HepG2 (cell line): ENCODE data around the gene HMGN4. TPM values are rescaled to one million over a fixed set of nuclear protein-coding genes. Genes with fewer than 3 reads are reported as not detected.

Experiments
- CREB3 ChIP-seq: sonication (generic); formaldehyde crosslinking; IDR thresholded peaks from 2 replicates; pipeline ENCODE4 v1.5.0; 2020; ENCODE audit warnings: missing genetic modification reagents
- HIVEP1 ChIP-seq: sonication (generic); formaldehyde crosslinking; IDR thresholded peaks from 2 replicates; pipeline ENCODE4 v1.4.0; 2020; ENCODE audit warnings: mild to moderate bottlenecking, missing genetic modification reagents
- HNRNPH1 ChIP-seq: fragments of 200-400 bp; formaldehyde crosslinking; optimal IDR thresholded peaks from 2 replicates; pipeline ENCODE3; 2017; ENCODE audit warnings: mild to moderate bottlenecking, low read depth, low read length
- NBN ChIP-seq: fragments of 450-650 bp; conservative IDR thresholded peaks from 2 replicates; pipeline ENCODE4 v1.6.1; 2017
- NCOR1 ChIP-seq: fragments of 200-600 bp; sonication (generic); IDR thresholded peaks from 2 replicates; pipeline ENCODE4 v1.7.0; 2017; ENCODE audit warnings: antibody characterized with exemption, low read length, borderline replicate concordance
- NR2F6 ChIP-seq, 2 experiments: IDR thresholded peaks; 2 replicates each; pipeline ENCODE4 v1.6.1; 2016; ENCODE audit warnings: antibody characterized with exemption in 1 of 2, mild to moderate bottlenecking in 1 of 2
- PLRG1 ChIP-seq: fragments of 450-650 bp; conservative IDR thresholded peaks from 2 replicates; pipeline ENCODE4 v1.6.1; 2016
- TBP ChIP-seq: sonication (generic); formaldehyde crosslinking; IDR thresholded peaks from 2 replicates; pipeline ENCODE4 v1.5.0; 2020; ENCODE audit warnings: missing genetic modification reagents
- ZBTB40 ChIP-seq, 2 experiments: fragments of 450-650 bp in 1 of 2; sonication (generic) in 1 of 2; formaldehyde crosslinking in 1 of 2; IDR thresholded peaks; 2 replicates each; pipeline versions ENCODE4 v1.6.1 to v1.8.0; 2016 to 2022; ENCODE audit warnings: antibody characterized with exemption in 1 of 2, mild to moderate bottlenecking in 1 of 2, missing genetic modification reagents in 1 of 2
- ZFP36L1 ChIP-seq: sonication (generic); formaldehyde crosslinking; IDR thresholded peaks from 2 replicates; pipeline ENCODE4 v1.8.0; 2022; ENCODE audit warnings: mild to moderate bottlenecking, missing genetic modification reagents, moderate library complexity
- ZNF251 ChIP-seq: sonication (generic); formaldehyde crosslinking; IDR thresholded peaks from 2 replicates; pipeline ENCODE4 v1.9.0; 2021; ENCODE audit warnings: mild to moderate bottlenecking, missing genetic modification reagents
- polyA plus RNA-seq, 8 experiments: library from polyadenylated mRNA; depleted of rRNA in 3 of 8; stranded (reverse) in 7 of 8; unstranded in 1 of 8; fragments of >200 nt; fragmentation: Illumina TruSeq in 4 of 8; extraction: Trizol in 4 of 8; gene quantifications; 2 replicates each; pipeline versions ENCODE4 v1.2.1 to v1.2.3, GENCODE V29; 2011 to 2016; ENCODE audit warnings: low read depth in 4 of 8, missing spikeins in 1 of 8, mixed read lengths in 1 of 8; ENCODE audit not compliant: insufficient read depth in 1 of 8
- total RNA-seq, 5 experiments: library from RNA; depleted of rRNA; stranded (reverse); fragments of >200 nt; fragmentation: Illumina TruSeq; extraction: Trizol; gene quantifications; 2 replicates each; pipeline ENCODE4 v1.2.3, GENCODE V29; 2016; ENCODE audit warnings: low read depth in 1 of 5
- TF ChIP-seq, protein P1 (sequence below): sonication (generic); formaldehyde crosslinking; IDR thresholded peaks from 2 replicates; pipeline ENCODE4 v1.8.1; 2023; ENCODE audit warnings: mild to moderate bottlenecking, moderate library complexity, missing genetic modification reagents
- TF ChIP-seq, protein P2 (sequence below): conservative IDR thresholded peaks from 2 replicates; pipeline ENCODE4 v1.6.1; 2018; ENCODE audit warnings: missing genetic modification reagents
- TF ChIP-seq, protein P3 (sequence below): sonication (generic); formaldehyde crosslinking; IDR thresholded peaks from 2 replicates; pipeline ENCODE4 v1.8.0; 2022; ENCODE audit warnings: mild to moderate bottlenecking, missing genetic modification reagents, moderate library complexity

HMGN4 gene
- total and polyA plus RNA-seq, 2 of the 13 experiments (the other 11 are each of a cell fraction or from before 2014, with no cell fraction given): 39.9 to 52.1 TPM

DNA sequence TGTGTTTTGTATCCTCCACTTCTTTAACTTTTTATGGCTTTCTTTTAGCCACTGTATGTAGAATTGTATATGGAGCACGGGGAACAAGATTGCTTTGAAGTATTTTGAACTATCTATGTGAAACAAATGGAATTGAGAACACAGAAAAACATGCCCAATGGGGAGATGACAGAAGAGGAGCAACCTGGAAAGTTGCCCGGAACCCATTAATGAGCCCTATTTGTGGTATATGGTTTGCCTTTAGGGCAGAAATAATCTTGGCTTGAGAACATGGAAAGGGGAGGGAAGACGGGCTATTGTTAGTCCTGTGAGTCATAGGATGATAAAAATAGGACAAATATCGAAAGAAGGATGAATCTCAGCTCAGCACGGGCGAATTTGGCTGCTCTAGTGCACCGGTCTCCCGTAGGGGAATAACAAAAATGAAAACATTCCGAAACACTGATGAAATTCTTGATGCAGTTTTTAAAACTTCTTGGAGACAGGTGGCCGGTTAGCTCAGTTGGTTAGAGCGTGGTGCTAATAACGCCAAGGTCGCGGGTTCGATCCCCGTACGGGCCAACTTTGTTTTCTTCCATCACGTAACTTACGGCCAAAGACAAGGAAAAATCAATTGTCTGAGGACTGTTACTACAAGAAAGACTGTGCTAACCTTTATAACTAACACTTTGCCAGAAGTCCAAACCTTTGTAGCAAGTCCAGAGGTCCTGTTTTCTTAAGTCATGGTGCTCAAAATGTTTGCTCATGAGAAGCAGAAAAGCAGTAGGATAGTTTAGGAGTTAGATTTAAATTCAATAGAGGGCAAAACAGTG, 15.7 kb downstream of the HMGN4 start (continued):
- TF ChIP-seq ZBTB40 (IDR thresholded peaks at IDR 0.05) (no peak), ZBTB40 (CRISPR knock-in tag; IDR thresholded peaks at IDR 0.05) (no peak; the same call in 1 of the 2 replicates), ZFP36L1 (CRISPR knock-in tag) (no peak; the same call in 1 of the 2 replicates), TBP (CRISPR knock-in tag) (0 out of 2 replicates have a peak, but pooled peaks have one; percentile 53), NCOR1 (peak; percentile 39; the same call in 1 of the 2 replicates), NR2F6 (IDR thresholded peaks at IDR 0.05) (peak; percentile 25; the same call in 1 of the 2 replicates), NR2F6 (CRISPR knock-in tag; IDR thresholded peaks at IDR 0.05) (peak; percentile 53; the same call in 1 of the 2 replicates), ZNF251 (CRISPR knock-in tag) (no peak), HIVEP1 (CRISPR knock-in tag) (no peak), HNRNPH1 (no peak), CREB3 (CRISPR knock-in tag) (no peak), PLRG1 (no peak), NBN (no peak)
- TF ChIP-seq, protein P1, sequence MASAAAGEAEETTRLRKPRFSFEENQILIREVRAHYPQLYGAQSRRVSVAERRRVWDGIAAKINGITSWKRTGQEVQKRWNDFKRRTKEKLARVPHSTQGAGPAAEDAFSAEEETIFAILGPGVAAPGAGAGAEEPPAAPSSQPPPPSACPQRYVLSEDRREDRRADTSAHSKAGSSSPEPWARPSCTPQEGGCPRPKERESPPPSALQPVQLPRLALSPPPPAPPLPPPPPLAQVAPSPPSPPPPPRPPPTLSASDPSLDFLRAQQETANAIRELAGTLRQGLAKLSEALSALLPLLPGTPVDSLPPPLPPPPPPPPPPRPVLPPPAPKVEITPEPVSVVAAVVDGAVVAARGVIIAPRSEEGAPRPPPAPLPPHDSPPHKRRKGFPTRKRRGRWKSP (CRISPR knock-in tag): 0 out of 2 replicates have a peak, but pooled peaks have one; percentile 29
- TF ChIP-seq, protein P2, sequence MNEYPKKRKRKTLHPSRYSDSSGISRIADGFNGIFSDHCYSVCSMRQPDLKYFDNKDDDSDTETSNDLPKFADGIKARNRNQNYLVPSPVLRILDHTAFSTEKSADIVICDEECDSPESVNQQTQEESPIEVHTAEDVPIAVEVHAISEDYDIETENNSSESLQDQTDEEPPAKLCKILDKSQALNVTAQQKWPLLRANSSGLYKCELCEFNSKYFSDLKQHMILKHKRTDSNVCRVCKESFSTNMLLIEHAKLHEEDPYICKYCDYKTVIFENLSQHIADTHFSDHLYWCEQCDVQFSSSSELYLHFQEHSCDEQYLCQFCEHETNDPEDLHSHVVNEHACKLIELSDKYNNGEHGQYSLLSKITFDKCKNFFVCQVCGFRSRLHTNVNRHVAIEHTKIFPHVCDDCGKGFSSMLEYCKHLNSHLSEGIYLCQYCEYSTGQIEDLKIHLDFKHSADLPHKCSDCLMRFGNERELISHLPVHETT: 0 out of 2 replicates have a peak, but pooled peaks have one; percentile 5
- TF ChIP-seq, protein P3, sequence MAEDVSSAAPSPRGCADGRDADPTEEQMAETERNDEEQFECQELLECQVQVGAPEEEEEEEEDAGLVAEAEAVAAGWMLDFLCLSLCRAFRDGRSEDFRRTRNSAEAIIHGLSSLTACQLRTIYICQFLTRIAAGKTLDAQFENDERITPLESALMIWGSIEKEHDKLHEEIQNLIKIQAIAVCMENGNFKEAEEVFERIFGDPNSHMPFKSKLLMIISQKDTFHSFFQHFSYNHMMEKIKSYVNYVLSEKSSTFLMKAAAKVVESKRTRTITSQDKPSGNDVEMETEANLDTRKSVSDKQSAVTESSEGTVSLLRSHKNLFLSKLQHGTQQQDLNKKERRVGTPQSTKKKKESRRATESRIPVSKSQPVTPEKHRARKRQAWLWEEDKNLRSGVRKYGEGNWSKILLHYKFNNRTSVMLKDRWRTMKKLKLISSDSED (CRISPR knock-in tag): no peak
